H1 (cell line): ENCODE results near the gene KLHL41. TPM values are rescaled to one million over a fixed set of nuclear protein-coding genes. Genes with fewer than 3 reads are reported as not detected.

Experiments used
- CTCF ChIA-PET: fragments of 300-600 bp; sonication (Branson Sonifier 250); formaldehyde crosslinking; loops from one replicate; lab custom pipeline; 2021; ENCODE audit not compliant: partially characterized antibody; lab: Charles Lee
- POLR2A ChIA-PET: fragments of 300-600 bp; sonication (Branson Sonifier 250); formaldehyde crosslinking; loops from one replicate; lab custom pipeline; 2021; ENCODE audit warnings: inconsistent platforms; ENCODE audit not compliant: partially characterized antibody; lab: Charles Lee
- DNase-seq, 2 experiments: peaks; one replicate each; pipeline versions ENCODE4 v3.0.0 to v3.0.0-alpha.2; 2010 to 2022; ENCODE audit warnings: low spot score in 2 of 2, low read depth in 1 of 2, mixed read lengths in 1 of 2
- FAIRE-seq: peaks from 2 replicates; lab custom pipeline; 2011; peaks lifted over from hg19 to GRCh38; lab: Jason Lieb, UNC
- H2AFZ ChIP-seq: 2 replicates; pipeline ENCODE4 v1.8.1; 2012; ENCODE audit warnings: low read length, inconsistent platforms
- H2AK5ac ChIP-seq: 2 replicates; pipeline ENCODE4 v1.6.1; 2013; ENCODE audit warnings: low read depth, low read length
- H2BK120ac ChIP-seq: replicated peaks from 2 replicates; pipeline ENCODE3; 2013; ENCODE audit warnings: low read depth, low read length, inconsistent platforms
- H2BK12ac ChIP-seq: 2 replicates; pipeline ENCODE4 v1.6.1; 2013; ENCODE audit warnings: low read depth, low read length
- H2BK15ac ChIP-seq: 2 replicates; pipeline ENCODE4 v1.6.1; 2013; ENCODE audit warnings: low read length
- H2BK20ac ChIP-seq: 2 replicates; pipeline ENCODE4 v1.6.1; 2013; ENCODE audit warnings: low read length
- H2BK5ac ChIP-seq: 2 replicates; pipeline ENCODE4 v1.6.1; 2013; ENCODE audit warnings: low read depth, low read length
- H3K14ac ChIP-seq: 2 replicates; pipeline ENCODE4 v1.6.1; 2013; ENCODE audit warnings: inconsistent platforms; ENCODE audit not compliant: insufficient read length
- H3K18ac ChIP-seq: 2 replicates; pipeline ENCODE4 v1.6.1; 2013; ENCODE audit warnings: low read length; ENCODE audit errors: extremely low read depth
- H3K23ac ChIP-seq: 2 replicates; pipeline ENCODE4 v1.6.1; 2013; ENCODE audit warnings: inconsistent platforms; ENCODE audit not compliant: insufficient read length
- H3K23me2 ChIP-seq: 2 replicates; pipeline ENCODE4 v1.6.1; 2013; ENCODE audit warnings: low read depth, low read length
- H3K27ac ChIP-seq: 2 replicates; pipeline ENCODE4 v1.6.1; 2011; ENCODE audit warnings: low read depth, low read length, inconsistent platforms
- H3K27me3 ChIP-seq, 4 experiments: replicated peaks in 1 of 4; 1 replicate in 1 of 4; 2 replicates in 3 of 4; pipeline versions ENCODE4 v1.6.1 to v1.8.1; 2011 to 2013; ENCODE audit warnings: low read length in 3 of 4, mild to moderate bottlenecking in 3 of 4, inconsistent platforms in 2 of 4, mixed read lengths in 2 of 4, moderate library complexity in 1 of 4; ENCODE audit not compliant: control insufficient read depth in 3 of 4, insufficient read depth in 3 of 4; ENCODE audit errors: extremely low read depth in 1 of 4
- H3K36me3 ChIP-seq, 4 experiments: 2 replicates each; pipeline versions ENCODE4 v1.6.1 to v1.8.1; 2011 to 2013; ENCODE audit warnings: mild to moderate bottlenecking in 4 of 4, low read length in 3 of 4, moderate library complexity in 2 of 4, control low read depth in 1 of 4, inconsistent platforms in 1 of 4; ENCODE audit not compliant: insufficient read depth in 4 of 4, control insufficient read depth in 2 of 4
- H3K4ac ChIP-seq: replicated peaks from 2 replicates; pipeline ENCODE3; 2013; ENCODE audit warnings: low read length, low read depth, mixed read lengths, inconsistent platforms; ENCODE audit not compliant: insufficient read length
- H3K4me1 ChIP-seq, 4 experiments: replicated peaks in 1 of 4; 1 replicate in 1 of 4; 2 replicates in 3 of 4; pipeline versions ENCODE4 v1.6.1 to v1.8.1; 2011 to 2013; ENCODE audit warnings: low read length in 3 of 4, inconsistent platforms in 2 of 4, mixed read lengths in 1 of 4; ENCODE audit not compliant: insufficient read depth in 4 of 4, control insufficient read depth in 3 of 4
- H3K4me2 ChIP-seq, 2 experiments: 2 replicates each; pipeline versions ENCODE4 v1.6.1 to v1.8.1; 2011 to 2013; ENCODE audit warnings: low read depth in 2 of 2, low read length in 2 of 2, control low read depth in 1 of 2, inconsistent platforms in 1 of 2, mild to moderate bottlenecking in 1 of 2; ENCODE audit not compliant: insufficient read depth in 1 of 2
- H3K4me3 ChIP-seq, 4 experiments: fragments of 200-600, 300-600 bp in 1 of 4; sonication (generic), shearing (Covaris generic), sonication (Bioruptor Twin) in 1 of 4; 2 replicates each; pipeline versions ENCODE4 v1.5.1 to v1.8.1; 2011 to 2016; ENCODE audit warnings: low read length in 4 of 4, low read depth in 3 of 4, control low read depth in 2 of 4, inconsistent platforms in 2 of 4, mild to moderate bottlenecking in 2 of 4, mixed read lengths in 1 of 4, moderate library complexity in 1 of 4; ENCODE audit not compliant: insufficient read depth in 2 of 4; ENCODE audit errors: extremely low read depth in 1 of 4
- H3K56ac ChIP-seq: replicated peaks from 2 replicates; pipeline ENCODE3; 2013; ENCODE audit warnings: low read depth, mild to moderate bottlenecking, mixed read lengths, low read length, inconsistent platforms; ENCODE audit not compliant: insufficient read length
- H3K79me1 ChIP-seq: 2 replicates; pipeline ENCODE4 v1.6.1; 2013; ENCODE audit warnings: low read depth, low read length, control low read depth
- H3K79me2 ChIP-seq, 2 experiments: 2 replicates each; pipeline versions ENCODE4 v1.6.1 to v1.8.1; 2012 to 2013; ENCODE audit warnings: low read length in 2 of 2, mild to moderate bottlenecking in 2 of 2, inconsistent platforms in 1 of 2; ENCODE audit not compliant: insufficient read depth in 2 of 2, control insufficient read depth in 1 of 2
- H3K9ac ChIP-seq, 4 experiments: replicated peaks in 1 of 4; 1 replicate in 1 of 4; 2 replicates in 3 of 4; pipeline versions ENCODE4 v1.6.1 to v1.8.1; 2011 to 2013; ENCODE audit warnings: low read depth in 3 of 4, low read length in 3 of 4, control low read depth in 2 of 4, mild to moderate bottlenecking in 2 of 4, moderate library complexity in 2 of 4, inconsistent platforms in 1 of 4; ENCODE audit errors: extremely low read depth in 1 of 4
- H3K9me3 ChIP-seq, 2 experiments: 2 replicates each; pipeline versions ENCODE4 v1.6.1 to v1.8.1; 2012 to 2013; ENCODE audit warnings: mild to moderate bottlenecking in 2 of 2, moderate library complexity in 2 of 2, control low read depth in 1 of 2, inconsistent platforms in 1 of 2, low read depth in 1 of 2, low read length in 1 of 2, mixed read lengths in 1 of 2; ENCODE audit not compliant: insufficient read depth in 2 of 2
- H4K20me1 ChIP-seq, 2 experiments: replicated peaks in 1 of 2; 2 replicates each; pipeline versions ENCODE3 to v1.8.1; 2011 to 2013; ENCODE audit warnings: inconsistent platforms in 2 of 2, low read length in 2 of 2, mild to moderate bottlenecking in 1 of 2; ENCODE audit not compliant: insufficient read depth in 2 of 2, control insufficient read depth in 1 of 2
- H4K5ac ChIP-seq: 2 replicates; pipeline ENCODE4 v1.6.1; 2013; ENCODE audit warnings: low read length, low read depth, mixed read lengths, inconsistent platforms; ENCODE audit not compliant: insufficient read length
- H4K8ac ChIP-seq: 2 replicates; pipeline ENCODE4 v1.8.0; 2013; ENCODE audit warnings: mild to moderate bottlenecking, moderate library complexity, low read length, inconsistent platforms; ENCODE audit not compliant: insufficient read depth; ENCODE audit errors: extremely low read depth
- H4K91ac ChIP-seq: replicated peaks from 2 replicates; pipeline ENCODE3; 2013; ENCODE audit warnings: low read length, mixed read lengths, inconsistent platforms; ENCODE audit not compliant: insufficient read length
- SIRT6 ChIP-seq: IDR thresholded peaks from one replicate; pipeline ENCODE4 v1.7.1; 2012; ENCODE audit warnings: low read length, inconsistent platforms
- WGBS, 2 experiments: shearing (Covaris generic) in 1 of 2; methylation state at CpG; one replicate each; pipeline versions ENCODE4 v1.1.6 to v1.1.7; 2013 to 2015; ENCODE audit warnings: low lambda C conversion rate in 2 of 2, mixed read lengths in 2 of 2, inconsistent platforms in 1 of 2, low coverage in 1 of 2, missing lambda C conversion rate in 1 of 2; ENCODE audit not compliant: insufficient replicate concordance in 2 of 2, insufficient coverage in 1 of 2, insufficient read length in 1 of 2; ENCODE audit errors: extremely low coverage in 1 of 2, missing lambda C conversion rate in 1 of 2; 5-methylcytosine and 5-hydroxymethylcytosine counted together
- polyA plus RNA-seq, 7 experiments: library from polyadenylated mRNA; depleted of rRNA in 3 of 7; stranded (reverse) in 5 of 7; unstranded in 2 of 7; fragments of >200 nt in 5 of 7; fragments of 200-250 nt in 2 of 7; gene quantifications; 1 replicate in 5 of 7; 2 replicates in 1 of 7; 4 replicates in 1 of 7; pipeline versions ENCODE4 v1.2.1 to v1.2.3, GENCODE V29; 2011 to 2013; ENCODE audit warnings: missing spikeins in 2 of 7, mixed read lengths in 2 of 7
- total RNA-seq: library from RNA; stranded (reverse); fragmentation: NEBNext Ultra II Directional; extraction: Animal tissue kit (Norgen Biotek cat#: 25700); gene quantifications from 2 replicates; pipeline ENCODE4 v1.2.1, GENCODE V29; 2021

Gene KLHL41
- total and polyA plus RNA-seq, 2 of the 8 experiments (the other 6 are each of a cell fraction or from before 2014, with no cell fraction given), result not detected

DNA sequence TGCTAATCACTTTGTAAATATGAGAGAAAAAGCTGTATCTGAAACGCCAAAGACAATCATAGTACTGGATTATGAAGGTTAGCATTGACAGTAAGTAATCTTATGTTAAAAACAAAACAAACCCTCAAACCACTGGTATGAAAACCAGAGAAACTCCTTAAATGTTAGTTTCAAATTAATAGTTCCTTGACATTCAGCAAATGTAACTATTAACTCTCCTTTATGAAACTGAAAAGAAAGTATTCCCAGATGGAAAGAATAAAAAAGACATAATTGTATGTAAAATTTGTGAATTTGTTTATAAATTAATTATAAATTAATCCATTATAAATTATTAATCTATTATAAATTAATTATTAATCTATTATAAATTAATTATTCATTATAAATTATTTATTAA lies 51.9 kb downstream of the KLHL41 start:
- FAIRE-seq (no peak), DNase-seq (no peak)
- Histone ChIP-seq H4K20me1 (peaks cover 0 to 2% of the 10 kb centered on the region in 2 experiments), H3K27ac (no peak overlapping the region), H2BK12ac (no peak overlapping the region), H3K4me1 (no peaks in the 10 kb centered on the region), H2BK5ac (no peak overlapping the region), H4K91ac (no peak overlapping the region), H3K79me1 (no peaks in the 10 kb centered on the region), H3K14ac (no peak overlapping the region), H3K56ac (no peak overlapping the region), H3K9ac (no peak overlapping the region), H2BK15ac (no peak overlapping the region), H3K4ac (no peak overlapping the region), H3K4me3 (no peak overlapping the region), H2AK5ac (no peak overlapping the region), H2BK120ac (no peak overlapping the region), H3K23ac (no peak overlapping the region), H2BK20ac (no peak overlapping the region), H4K8ac (no peak overlapping the region), H4K5ac (no peak overlapping the region), H3K79me2 (no peaks in the 10 kb centered on the region), H3K36me3 (peaks cover 0 to 27% (median 2%) of the 10 kb centered on the region in 4 experiments; a peak in 3 of 8 replicates), H3K27me3 (no peaks in the 10 kb centered on the region), H3K9me3 (no peaks in the 10 kb centered on the region), H2AFZ (no peak overlapping the region), H3K4me2 (no peak overlapping the region), H3K18ac (no peak overlapping the region), H3K23me2 (no peaks in the 10 kb centered on the region)
- ChIA-PET POLR2A (interaction anchor here (1.2 kb wide), 1 partner anchor 11 kb away, joined by 3 read pairs; no protein-coding TSS in a partner anchor), CTCF (no interaction called here)
- WGBS, 2 experiments, result 95% methylated on average over 1 of the region's 1 CpG; no CpG with 5 or more reads in 1 of the 2 experiments
- TF ChIP-seq SIRT6, result no peak
